ENCODE measurements around the gene EDIL3. TPM values are rescaled to one million over a fixed set of nuclear protein-coding genes. Genes with fewer than 3 reads are reported as not detected.

The EDIL3 gene
- total and polyA plus RNA-seq, 2 of the 8 experiments (the other 6 are each of a cell fraction or from before 2014, with no cell fraction given): 14.7 to 47.2 TPM

DNA sequence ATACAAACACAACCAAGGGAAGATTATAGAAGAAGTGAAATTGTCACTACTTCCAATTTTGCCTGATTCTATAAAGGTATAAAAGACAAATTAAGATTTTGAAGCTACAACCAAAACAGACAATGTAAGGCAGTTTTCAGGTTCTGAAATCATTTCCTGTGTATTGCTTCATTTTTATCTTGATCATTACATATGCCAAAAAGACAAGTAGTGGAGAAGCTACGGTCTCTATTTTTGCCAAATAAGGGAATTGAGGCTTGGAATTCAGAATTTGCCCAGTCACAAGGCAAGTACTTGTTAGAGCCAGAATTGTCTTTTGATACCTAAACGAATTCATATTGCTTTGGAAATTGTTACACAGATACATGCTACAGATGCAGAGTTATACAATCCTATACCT lies 20.6 kb downstream of the EDIL3 start:
- no peak overlapping the region for H3K14ac ChIP-seq (ENCODE audit: insufficient read length)
- H3K56ac ChIP-seq (replicated peaks; ENCODE audit: insufficient read length, low read depth, low read length): no peak overlapping the region
- H3K4me3 ChIP-seq (ENCODE audit: extremely low read depth in 1 of 4, insufficient read depth in 2 of 4, low read depth in 3 of 4, low read length in 4 of 4): no peak overlapping the region
- H4K8ac ChIP-seq (ENCODE audit: extremely low read depth, insufficient read depth, low read length): no peak overlapping the region
- no peak overlapping the region for H4K5ac ChIP-seq (ENCODE audit: insufficient read length, low read depth, low read length)
- H3K4me1 ChIP-seq (replicated peaks in 1 of 4; ENCODE audit: control insufficient read depth in 3 of 4, insufficient read depth in 4 of 4, low read length in 3 of 4): no peaks in the 10 kb centered on the region
- H2BK15ac ChIP-seq (ENCODE audit: low read length): no peak overlapping the region
- H2AK5ac ChIP-seq (ENCODE audit: low read depth, low read length): no peak overlapping the region
- no peak overlapping the region for H2BK20ac ChIP-seq (ENCODE audit: low read length)
- H2AFZ ChIP-seq (ENCODE audit: low read length): no peak overlapping the region
- no peak for TF ChIP-seq KDM5A (IDR thresholded peaks at IDR 0.05; ENCODE audit: low read length)
- peak; percentile 56 for TF ChIP-seq SRF (IDR thresholded peaks at IDR 0.05; ENCODE audit: low read depth, low read length)
- H2BK5ac ChIP-seq (ENCODE audit: low read depth, low read length): no peak overlapping the region
- H4K91ac ChIP-seq (replicated peaks; ENCODE audit: insufficient read length, low read length): no peak overlapping the region
- H4K20me1 ChIP-seq (replicated peaks in 1 of 2; ENCODE audit: control insufficient read depth in 1 of 2, insufficient read depth in 2 of 2, low read length in 2 of 2): no peaks in the 10 kb centered on the region
- ChIA-PET CTCF (ENCODE audit: partially characterized antibody) (no interaction called here), POLR2A (ENCODE audit: partially characterized antibody) (no interaction called here)
- no peaks in the 10 kb centered on the region for H3K27me3 ChIP-seq (replicated peaks in 1 of 4; ENCODE audit: control insufficient read depth in 3 of 4, extremely low read depth in 1 of 4, insufficient read depth in 3 of 4, low read length in 3 of 4)
- H3K27ac ChIP-seq (ENCODE audit: low read depth, low read length): no peak overlapping the region
- no peak overlapping the region for H2BK120ac ChIP-seq (replicated peaks; ENCODE audit: low read depth, low read length)
- H3K79me2 ChIP-seq (ENCODE audit: control insufficient read depth in 1 of 2, insufficient read depth in 2 of 2, low read length in 2 of 2): peaks cover 0 to 63% of the 10 kb centered on the region in 2 experiments; a peak in 2 of 4 replicates
- no peak overlapping the region for H3K4ac ChIP-seq (replicated peaks; ENCODE audit: insufficient read length, low read depth, low read length)
- H3K23ac ChIP-seq (ENCODE audit: insufficient read length): no peak overlapping the region
- H3K23me2 ChIP-seq (ENCODE audit: low read depth, low read length): no peaks in the 10 kb centered on the region; the same call in 1 of the 2 replicates
- H2BK12ac ChIP-seq (ENCODE audit: low read depth, low read length): no peak overlapping the region
- H3K18ac ChIP-seq (ENCODE audit: extremely low read depth, low read length): no peak overlapping the region
- no peak for FAIRE-seq
- no peaks in the 10 kb centered on the region for H3K79me1 ChIP-seq (ENCODE audit: low read depth, low read length)
- no peaks in the 10 kb centered on the region for H3K36me3 ChIP-seq (ENCODE audit: control insufficient read depth in 2 of 4, insufficient read depth in 4 of 4, low read length in 3 of 4)
- no peak overlapping the region for H3K9ac ChIP-seq (replicated peaks in 1 of 4; ENCODE audit: extremely low read depth in 1 of 4, low read depth in 3 of 4, low read length in 3 of 4)
- DNase-seq (ENCODE audit: low read depth in 1 of 2, low spot score in 2 of 2): no peak
- no peak overlapping the region for H3K4me2 ChIP-seq (ENCODE audit: insufficient read depth in 1 of 2, low read depth in 2 of 2, low read length in 2 of 2)
- H3K9me3 ChIP-seq (ENCODE audit: insufficient read depth in 2 of 2, low read depth in 1 of 2, low read length in 1 of 2): no peaks in the 10 kb centered on the region
- WGBS, 2 experiments (ENCODE audit: extremely low coverage in 1 of 2, insufficient coverage in 1 of 2, insufficient read length in 1 of 2, insufficient replicate concordance in 2 of 2, low coverage in 1 of 2, low lambda C conversion rate in 2 of 2, missing lambda C conversion rate in 1 of 2): 91% methylated on average over 2 of the region's 2 CpGs; no CpG with 5 or more reads in 1 of the 2 experiments

All from H1 (cell line).